Measurements from ENCODE around the gene COMMD3.

DNA sequence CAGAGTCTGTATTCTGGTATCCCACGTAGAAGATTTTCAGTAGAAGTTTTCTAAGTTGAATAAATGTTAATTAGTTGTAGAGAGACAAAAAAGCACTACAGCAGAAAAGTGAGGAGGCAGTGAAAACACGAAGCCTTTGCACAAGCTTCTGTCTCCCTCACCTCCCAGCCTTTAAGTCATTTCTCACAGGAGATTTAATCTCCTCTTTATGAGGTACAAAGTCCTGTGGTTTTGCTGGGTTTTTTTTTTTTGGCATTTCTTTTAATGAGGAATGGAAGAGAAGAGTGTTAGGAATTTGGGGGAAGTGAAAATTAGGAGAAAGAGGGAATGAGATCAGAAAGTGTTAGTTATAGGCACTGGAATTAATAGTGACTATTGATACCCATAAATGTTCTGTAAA lies 50.6 kb downstream of the COMMD3 start:
- TF ChIP-seq, protein P1, sequence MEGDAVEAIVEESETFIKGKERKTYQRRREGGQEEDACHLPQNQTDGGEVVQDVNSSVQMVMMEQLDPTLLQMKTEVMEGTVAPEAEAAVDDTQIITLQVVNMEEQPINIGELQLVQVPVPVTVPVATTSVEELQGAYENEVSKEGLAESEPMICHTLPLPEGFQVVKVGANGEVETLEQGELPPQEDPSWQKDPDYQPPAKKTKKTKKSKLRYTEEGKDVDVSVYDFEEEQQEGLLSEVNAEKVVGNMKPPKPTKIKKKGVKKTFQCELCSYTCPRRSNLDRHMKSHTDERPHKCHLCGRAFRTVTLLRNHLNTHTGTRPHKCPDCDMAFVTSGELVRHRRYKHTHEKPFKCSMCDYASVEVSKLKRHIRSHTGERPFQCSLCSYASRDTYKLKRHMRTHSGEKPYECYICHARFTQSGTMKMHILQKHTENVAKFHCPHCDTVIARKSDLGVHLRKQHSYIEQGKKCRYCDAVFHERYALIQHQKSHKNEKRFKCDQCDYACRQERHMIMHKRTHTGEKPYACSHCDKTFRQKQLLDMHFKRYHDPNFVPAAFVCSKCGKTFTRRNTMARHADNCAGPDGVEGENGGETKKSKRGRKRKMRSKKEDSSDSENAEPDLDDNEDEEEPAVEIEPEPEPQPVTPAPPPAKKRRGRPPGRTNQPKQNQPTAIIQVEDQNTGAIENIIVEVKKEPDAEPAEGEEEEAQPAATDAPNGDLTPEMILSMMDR (IDR thresholded peaks at IDR 0.05): no peak
- TF ChIP-seq POLR2A (IDR thresholded peaks at IDR 0.05): no peak
